Right lobe of liver (tissue), 4 donors: Measurements from ENCODE around the gene CARD19.

Experiments
- CTCF ChIP-seq, 4 donors: fragments of 200-600 bp in 3 of 4; fragments of 450-650 bp in 1 of 4; IDR thresholded peaks; one replicate each; pipeline versions ENCODE4 v1.5.1 to v1.8.0; 2016 to 2022; ENCODE audit warnings: antibody characterized with exemption in 4 of 4, mild to moderate bottlenecking in 2 of 4
- POLR2A ChIP-seq: fragments of 450-650 bp; IDR thresholded peaks from one replicate; pipeline ENCODE4 v1.6.1; 2017; ENCODE audit warnings: antibody characterized with exemption, mild to moderate bottlenecking
- donor health status: DM: no; HTN: no; CAD: no.
- donor health status: DM: no; HTN: no; CAD: no.
- donor health status: DM: no; HTN: yes; CAD: no.

- TF ChIP-seq POLR2A (no peak), CTCF (IDR thresholded peaks at IDR 0.05) (no peak)
These were observed 35.7 kb downstream of the CARD19 start for GRCh38 chr9:93131599-93132286.
